Ecto neural progenitor cell (in vitro differentiated cells): ENCODE data around the gene TBXA2R.

Experiments
- DNase-seq: peaks from one replicate; pipeline ENCODE4 v3.0.0-alpha.2; 2018; ENCODE audit warnings: low spot score

TBXA2R gene

DNA sequence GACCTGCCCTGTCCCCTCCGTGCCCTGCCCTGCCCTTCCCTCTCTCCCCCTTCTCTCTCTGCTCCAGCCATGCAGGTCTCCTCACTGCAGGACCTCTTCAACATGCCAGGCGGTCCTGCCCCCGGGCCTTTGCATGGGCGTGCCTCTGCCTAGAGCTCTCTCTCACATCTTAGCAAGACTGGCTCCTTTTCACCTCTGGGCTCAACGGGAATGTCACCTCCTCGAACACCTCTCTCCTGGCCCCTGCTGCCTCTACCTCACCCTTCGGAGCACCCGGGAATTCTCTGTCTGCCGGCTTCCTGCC is 54.9 kb downstream of the TBXA2R start:
- no peak for DNase-seq

DNA sequence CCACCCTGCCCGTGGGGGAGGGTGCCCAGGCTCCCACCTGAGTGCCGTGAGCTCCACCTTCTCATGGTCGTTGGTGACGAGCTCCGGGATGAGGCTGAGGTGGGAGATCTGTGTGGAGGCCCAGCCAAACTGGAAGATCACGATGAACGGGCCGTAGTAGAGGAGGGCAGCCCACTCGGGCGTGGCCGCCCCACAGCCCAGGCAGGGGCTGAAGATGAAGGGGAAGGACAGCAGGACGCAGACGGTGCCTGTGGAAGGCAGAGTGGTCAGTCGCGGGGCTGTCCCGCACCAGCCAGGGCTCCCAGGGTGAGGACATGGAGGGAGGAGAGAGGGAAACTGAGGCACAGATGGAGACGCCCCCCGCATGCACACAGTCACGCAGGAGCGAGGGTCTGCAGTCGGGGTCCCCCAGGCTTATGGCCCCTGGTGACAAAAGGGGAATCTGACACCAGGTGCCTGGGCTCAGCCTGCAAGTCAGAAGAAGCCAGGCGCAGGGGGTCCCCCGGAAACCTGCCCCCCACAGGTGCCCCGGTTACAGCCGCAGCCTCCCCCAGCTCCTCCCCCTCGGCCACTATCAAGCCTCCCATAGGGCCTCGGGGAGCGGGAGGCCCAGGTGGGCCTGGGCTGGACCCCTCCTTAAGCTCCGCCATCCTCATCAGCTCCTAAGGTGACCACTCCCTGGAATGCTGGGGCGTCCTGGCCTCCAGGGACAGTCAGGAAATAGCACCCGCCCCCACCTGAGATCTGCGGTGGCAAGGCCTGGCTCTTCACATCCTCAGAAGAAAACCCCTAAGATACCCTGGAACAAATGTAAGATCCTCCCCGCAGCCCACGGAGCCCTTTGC is 55.5 kb downstream of the TBXA2R start:
- DNase-seq: no peak

DNA sequence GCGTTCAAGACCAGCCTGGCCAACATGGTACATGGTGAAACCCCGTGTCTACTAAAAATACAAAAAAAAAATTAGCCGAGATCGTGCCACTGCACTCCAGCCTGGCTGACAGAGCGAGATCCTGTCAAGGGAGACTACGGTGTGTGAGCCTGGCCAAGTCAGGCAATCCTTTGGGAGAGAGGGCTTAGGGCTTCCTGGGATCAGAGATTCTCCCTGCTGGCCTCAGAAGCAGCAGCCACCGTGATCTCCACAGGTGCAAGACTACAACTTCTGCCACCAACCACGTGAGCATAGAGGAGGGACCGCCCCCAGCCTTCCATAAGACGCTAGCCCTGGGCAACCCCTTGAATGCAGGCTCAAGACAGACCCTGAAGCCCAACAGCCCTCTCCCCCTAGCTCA is 56.9 kb downstream of the TBXA2R start:
- DNase-seq: no peak

DNA sequence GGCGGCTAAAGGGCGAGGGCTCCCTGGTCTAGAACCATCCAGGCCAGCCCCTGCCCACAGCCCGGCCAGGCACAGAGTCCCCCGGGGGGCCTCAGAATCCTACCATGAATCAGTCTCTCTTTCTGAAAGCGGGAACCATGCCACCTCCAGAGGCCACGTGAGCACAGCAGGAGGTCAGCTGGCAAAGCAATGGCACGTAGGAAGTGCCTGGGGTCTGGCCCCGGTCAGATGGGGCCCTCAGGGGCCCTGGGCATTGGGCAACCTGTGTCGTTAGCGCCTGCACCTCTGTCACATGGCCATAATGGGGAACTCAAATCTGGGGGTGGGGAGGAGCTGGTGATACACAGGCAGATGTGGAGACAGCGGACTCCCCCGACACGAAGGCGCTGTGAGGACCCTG is 58.1 kb downstream of the TBXA2R start:
- DNase-seq: no peak

DNA sequence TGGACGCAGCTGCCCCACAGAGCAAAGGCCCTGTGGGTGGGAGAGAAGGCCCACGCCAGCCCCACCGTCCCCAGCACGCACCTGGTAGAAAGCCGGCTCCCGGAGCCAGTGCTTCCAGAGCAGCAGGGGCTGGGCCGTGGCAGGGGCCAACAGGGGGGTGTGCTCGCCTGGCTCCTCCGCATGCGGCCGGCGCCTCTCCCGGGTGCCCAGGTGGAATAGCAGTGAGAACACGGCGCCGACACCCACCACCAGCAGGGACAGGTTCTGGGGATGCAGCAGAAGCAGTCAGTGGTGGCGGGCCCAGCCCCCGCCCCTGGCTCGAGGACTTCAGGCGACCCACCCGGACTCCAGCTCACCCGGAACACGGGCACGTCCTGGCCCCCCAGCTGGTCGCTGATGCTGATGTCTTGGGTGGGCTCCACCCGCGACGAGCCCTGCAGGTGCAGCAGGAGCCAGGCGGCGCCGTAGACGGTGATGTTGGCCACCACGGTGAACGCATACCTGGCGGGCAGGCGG is 58.9 kb downstream of the TBXA2R start:
- no peak for DNase-seq

DNA sequence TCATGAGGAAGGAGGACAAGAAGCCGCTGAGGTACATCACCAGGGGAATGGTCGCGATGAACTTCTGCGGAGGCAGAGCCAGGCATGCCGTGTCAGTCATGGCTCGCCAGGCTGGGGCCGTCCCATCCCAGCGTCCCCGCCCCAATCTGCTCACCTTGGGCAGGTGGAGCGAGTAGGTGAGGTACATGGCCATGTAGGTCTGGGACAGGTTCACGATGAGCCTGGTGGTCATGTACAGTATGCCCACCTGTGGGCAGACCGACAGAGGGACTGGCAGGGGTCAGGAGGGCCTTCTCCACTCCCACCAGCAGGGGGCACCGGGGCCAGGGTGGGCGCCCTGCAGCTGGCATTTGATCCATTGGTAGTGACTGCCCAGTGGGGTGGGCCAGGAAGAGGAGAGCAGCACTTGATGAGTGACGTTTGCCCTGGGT is 59.4 kb downstream of the TBXA2R start:
- no peak for DNase-seq

DNA sequence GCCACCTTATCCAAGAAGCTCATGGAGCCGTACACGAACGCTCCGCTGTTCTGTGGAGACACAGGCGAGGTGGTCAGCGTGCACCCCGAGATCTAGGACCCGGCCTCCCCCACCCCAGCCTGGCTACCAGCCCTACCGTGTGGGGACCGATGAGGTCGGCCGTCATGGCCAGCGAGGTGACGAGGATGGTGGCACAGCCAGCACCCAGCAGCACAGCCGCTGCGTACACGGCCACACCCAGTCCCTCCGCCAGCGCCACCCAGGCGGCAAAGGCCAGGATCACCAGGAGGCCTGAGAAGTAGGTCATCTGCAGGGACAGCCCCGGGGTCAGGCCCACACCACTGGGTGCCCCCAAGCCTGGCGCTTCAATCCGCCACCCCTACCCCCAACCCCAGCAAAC is 60.6 kb downstream of the TBXA2R start:
- no peak for DNase-seq

DNA sequence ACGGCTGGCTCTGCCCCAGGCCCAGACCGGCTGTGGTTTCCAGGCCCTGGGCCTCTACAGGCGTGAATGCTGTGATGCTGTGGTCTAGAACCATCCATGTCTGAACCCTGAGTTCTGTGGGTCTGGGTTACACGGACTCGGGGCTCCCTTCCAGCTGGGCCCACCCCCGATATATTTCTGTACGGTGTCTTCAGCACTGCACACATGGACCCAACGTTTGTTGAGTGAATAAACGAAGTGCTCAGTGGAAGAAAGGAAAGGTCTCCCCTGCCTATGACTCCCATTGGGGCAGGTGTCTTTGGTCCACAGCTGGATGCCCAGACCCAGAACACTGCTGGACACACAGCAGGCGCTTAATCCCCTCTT is 61.0 kb downstream of the TBXA2R start:
- no peak for DNase-seq

DNA sequence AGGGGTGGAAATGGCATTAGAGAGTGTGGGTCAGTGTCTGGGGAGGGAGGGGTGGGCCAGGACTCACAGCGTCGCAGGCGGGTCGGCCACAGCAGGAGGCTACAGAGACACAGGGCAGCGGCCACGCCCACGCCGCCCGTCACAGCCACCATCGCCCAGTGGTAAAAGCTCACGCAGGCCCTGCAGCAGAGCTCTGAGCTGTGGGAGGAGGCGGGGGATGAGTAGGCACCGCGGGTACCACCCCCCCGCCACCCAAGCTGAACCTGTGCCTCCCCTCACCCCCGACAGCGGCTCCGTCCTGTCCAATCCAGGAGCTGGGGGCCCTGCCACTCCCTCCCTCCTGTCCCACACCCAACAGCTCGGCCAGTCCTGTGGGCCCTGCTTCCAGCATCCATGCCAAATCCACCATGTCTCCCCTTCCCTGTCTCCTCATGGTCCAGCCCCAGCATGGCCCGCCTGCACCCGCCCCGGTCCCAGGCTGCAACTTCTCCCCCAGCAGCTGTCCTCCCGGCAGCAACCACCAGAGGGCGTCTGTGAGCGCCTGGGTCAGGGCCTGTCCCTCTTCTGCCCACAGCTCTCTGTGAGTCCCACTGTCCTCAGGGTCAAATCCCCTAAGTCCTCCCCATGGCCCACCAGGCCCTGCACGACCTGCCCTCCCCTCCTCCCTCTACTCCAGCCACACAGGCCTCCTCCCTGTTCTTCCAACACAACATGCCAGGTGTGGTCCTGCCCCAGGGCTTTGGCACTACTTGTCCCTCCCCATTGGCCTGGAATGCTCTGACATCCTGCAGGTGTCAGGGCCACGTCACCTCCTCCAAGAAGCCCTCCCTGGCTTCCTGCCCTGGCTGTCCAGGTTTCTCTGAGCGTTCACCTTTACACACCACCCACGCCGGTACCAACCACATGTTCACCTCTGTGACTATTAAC is 61.7 kb downstream of the TBXA2R start:
- DNase-seq: peak; percentile 92
